ENCODE measurements around the gene CDKL5. TPM values are rescaled to one million over a fixed set of nuclear protein-coding genes. Genes with fewer than 3 reads are reported as not detected.

CDKL5 gene
- total and polyA plus RNA-seq, 4 donors: 10.6 to 27.7 (median 15.3) TPM

DNA sequence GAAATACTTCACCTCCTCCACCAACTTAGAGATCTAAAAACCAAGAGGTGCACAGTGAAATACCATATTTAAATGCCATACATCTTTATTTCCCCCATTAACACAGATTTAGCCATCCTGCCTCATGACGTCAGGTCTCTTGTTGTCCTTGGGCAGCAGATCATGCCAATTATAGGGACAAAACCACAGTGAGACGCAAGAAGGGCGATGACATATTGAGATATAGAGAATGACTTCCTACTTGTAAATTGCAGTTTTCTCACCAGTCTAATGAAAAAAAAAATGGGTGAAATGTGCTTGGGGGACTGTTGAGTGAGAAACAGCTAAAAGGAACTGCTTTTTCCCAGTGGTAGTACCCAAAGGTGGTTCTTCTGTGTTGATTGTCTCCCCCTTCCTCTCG, 222.2 kb downstream of the CDKL5 start:
- Histone ChIP-seq H3K27me3 (ENCODE audit: control insufficient read depth, insufficient read depth, low read length) (no peaks in the 10 kb centered on the region), H3K9me3 (ENCODE audit: control insufficient read depth, insufficient read depth, low read length) (no peaks in the 10 kb centered on the region), H3K4me1 (ENCODE audit: control insufficient read depth, insufficient read depth, low read length) (peaks cover 4% of the 10 kb centered on the region), H3K36me3 (ENCODE audit: control insufficient read depth, insufficient read depth, low read length) (no peaks in the 10 kb centered on the region), H3K4me3 (ENCODE audit: low read depth, low read length) (no peak overlapping the region), H3K27ac (ENCODE audit: low read depth, low read length) (no peak overlapping the region)
- WGBS (ENCODE audit: insufficient coverage): no CpG with 5 or more reads among the region's 4 CpGs
- no peak for DNase-seq (ENCODE audit: low read depth in 4 of 6, low spot score in 6 of 6)

DNA sequence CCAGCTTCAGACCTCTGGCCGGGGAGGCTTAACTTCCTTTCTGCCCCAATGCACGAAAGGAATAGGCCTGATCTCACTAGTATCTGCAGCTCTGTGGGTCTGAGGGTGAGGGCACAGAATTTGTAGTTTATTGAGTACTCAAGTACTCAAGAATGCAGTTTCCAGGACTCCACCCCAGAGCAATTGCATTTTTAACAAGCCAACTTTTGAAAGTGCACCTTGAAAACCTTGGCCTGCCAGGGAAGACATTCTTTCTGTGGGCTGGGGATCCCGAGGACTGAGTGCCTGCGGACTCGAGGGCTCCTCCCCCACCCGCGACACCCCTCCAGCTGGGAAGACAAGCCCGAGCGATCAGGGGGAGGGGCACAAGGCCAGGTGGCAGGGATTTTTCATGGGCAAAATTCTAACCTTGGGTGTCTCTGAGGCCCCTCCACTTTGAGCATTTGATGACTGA, 224.1 kb downstream of the CDKL5 start:
- no peak for DNase-seq (ENCODE audit: low read depth in 4 of 6, low spot score in 6 of 6)
- Histone ChIP-seq H3K4me1 (ENCODE audit: control insufficient read depth, insufficient read depth, low read length) (peaks cover 4% of the 10 kb centered on the region), H3K4me3 (ENCODE audit: low read depth, low read length) (no peak overlapping the region), H3K27me3 (ENCODE audit: control insufficient read depth, insufficient read depth, low read length) (no peaks in the 10 kb centered on the region), H3K9me3 (ENCODE audit: control insufficient read depth, insufficient read depth, low read length) (no peaks in the 10 kb centered on the region), H3K27ac (ENCODE audit: low read depth, low read length) (no peak overlapping the region), H3K36me3 (ENCODE audit: control insufficient read depth, insufficient read depth, low read length) (no peaks in the 10 kb centered on the region)
- WGBS (ENCODE audit: insufficient coverage): 31% methylated on average over 9 of the region's 9 CpGs

DNA sequence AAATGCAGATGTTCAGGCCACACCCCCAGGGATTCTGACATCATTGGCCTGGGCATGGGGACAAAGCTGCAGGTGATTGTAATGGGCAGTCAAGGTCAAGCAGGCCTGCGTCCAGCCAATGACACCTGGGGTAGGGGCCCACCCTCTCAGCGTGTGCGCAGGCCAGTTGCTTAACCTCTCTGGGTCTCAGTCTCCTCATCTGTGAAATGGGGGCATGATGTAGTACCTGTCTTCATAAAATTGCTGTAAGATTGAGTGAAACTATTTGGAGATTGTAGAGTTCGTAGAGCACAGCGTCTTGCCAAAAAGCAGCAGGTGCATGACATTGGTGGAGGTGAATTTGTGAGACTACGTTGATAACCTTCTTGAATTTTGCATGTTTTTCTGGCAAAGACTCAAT, 225.3 kb downstream of the CDKL5 start:
- 81% methylated on average over 2 of the region's 6 CpGs for WGBS (ENCODE audit: insufficient coverage)
- Histone ChIP-seq H3K4me3 (ENCODE audit: low read depth, low read length) (no peak overlapping the region), H3K4me1 (ENCODE audit: control insufficient read depth, insufficient read depth, low read length) (peaks cover 4% of the 10 kb centered on the region), H3K36me3 (ENCODE audit: control insufficient read depth, insufficient read depth, low read length) (no peaks in the 10 kb centered on the region), H3K27ac (ENCODE audit: low read depth, low read length) (no peak overlapping the region), H3K27me3 (ENCODE audit: control insufficient read depth, insufficient read depth, low read length) (no peaks in the 10 kb centered on the region), H3K9me3 (ENCODE audit: control insufficient read depth, insufficient read depth, low read length) (no peaks in the 10 kb centered on the region)
- no peak for DNase-seq (ENCODE audit: low read depth in 4 of 6, low spot score in 6 of 6)

DNA sequence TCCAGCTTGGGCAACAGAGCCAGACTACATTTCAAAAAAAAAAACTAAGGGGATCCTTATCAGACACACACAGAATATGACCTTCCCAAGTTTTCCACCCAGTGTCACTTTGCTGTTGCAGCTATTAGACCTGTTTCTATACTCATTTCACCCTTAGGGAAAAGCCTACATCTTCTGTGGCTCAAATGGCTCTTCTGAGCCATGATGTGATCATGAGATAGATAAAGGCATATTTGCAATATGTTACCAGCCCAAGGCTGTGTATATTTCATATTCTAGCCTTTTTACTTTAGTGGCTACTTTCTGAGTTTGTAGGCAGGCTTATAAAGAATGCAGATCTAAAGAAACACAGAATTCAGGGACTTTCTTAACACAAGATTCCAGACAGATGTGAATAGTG, 227.2 kb downstream of the CDKL5 start:
- H3K27ac ChIP-seq (ENCODE audit: low read depth, low read length): no peak overlapping the region
- no peak overlapping the region for H3K4me3 ChIP-seq (ENCODE audit: low read depth, low read length)
- no peak for DNase-seq (ENCODE audit: low read depth in 4 of 6, low spot score in 6 of 6)
- no peaks in the 10 kb centered on the region for H3K27me3 ChIP-seq (ENCODE audit: control insufficient read depth, insufficient read depth, low read length)
- H3K9me3 ChIP-seq (ENCODE audit: control insufficient read depth, insufficient read depth, low read length): no peaks in the 10 kb centered on the region
- no peaks in the 10 kb centered on the region for H3K36me3 ChIP-seq (ENCODE audit: control insufficient read depth, insufficient read depth, low read length)
- peaks cover 4% of the 10 kb centered on the region for H3K4me1 ChIP-seq (ENCODE audit: control insufficient read depth, insufficient read depth, low read length)

- Histone ChIP-seq H3K4me1 (ENCODE audit: control insufficient read depth, insufficient read depth, low read length) (no peaks in the 10 kb centered on the region), H3K36me3 (ENCODE audit: control insufficient read depth, insufficient read depth, low read length) (no peaks in the 10 kb centered on the region), H3K27ac (ENCODE audit: low read depth, low read length) (no peak overlapping the region), H3K4me3 (ENCODE audit: low read depth, low read length) (no peak overlapping the region), H3K9me3 (ENCODE audit: control insufficient read depth, insufficient read depth, low read length) (no peaks in the 10 kb centered on the region), H3K27me3 (ENCODE audit: control insufficient read depth, insufficient read depth, low read length) (no peaks in the 10 kb centered on the region)
- 42% methylated on average over 4 of the region's 5 CpGs for WGBS (ENCODE audit: insufficient coverage)
- peak in 1 of 6 donors; percentile 22 for DNase-seq (ENCODE audit: low read depth in 4 of 6, low spot score in 6 of 6)
These were observed 229.7 kb downstream of the CDKL5 start for GRCh38 chrX:18654875-18655836.

DNA sequence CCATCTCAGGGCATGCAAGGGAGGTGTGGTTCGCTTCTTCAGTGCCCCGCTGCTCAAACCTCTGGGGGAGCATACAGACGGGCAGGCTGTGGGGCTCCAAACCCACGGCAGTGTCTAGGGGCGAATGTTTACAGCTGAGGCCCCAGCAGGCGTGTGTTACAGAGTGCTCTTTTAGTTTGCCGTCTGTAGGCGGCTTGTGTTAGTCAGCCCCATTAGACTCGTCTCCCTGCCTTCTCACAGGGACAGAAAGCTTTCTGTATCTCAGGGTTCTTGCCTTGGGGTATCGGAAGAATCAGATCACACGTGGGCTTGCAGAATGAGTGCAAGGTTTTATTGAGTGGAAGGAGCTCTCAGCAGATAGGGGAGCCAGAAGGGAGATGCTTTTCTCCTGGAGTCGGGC, 235.9 kb downstream of the CDKL5 start:
- no peak for DNase-seq (ENCODE audit: low read depth in 4 of 6, low spot score in 6 of 6)
- WGBS (ENCODE audit: insufficient coverage): 61% methylated on average over 11 of the region's 12 CpGs
- no peak overlapping the region for H3K4me3 ChIP-seq (ENCODE audit: low read depth, low read length)
- no peaks in the 10 kb centered on the region for H3K27me3 ChIP-seq (ENCODE audit: control insufficient read depth, insufficient read depth, low read length)
- H3K9me3 ChIP-seq (ENCODE audit: control insufficient read depth, insufficient read depth, low read length): no peaks in the 10 kb centered on the region
- peaks cover 4% of the 10 kb centered on the region for H3K4me1 ChIP-seq (ENCODE audit: control insufficient read depth, insufficient read depth, low read length)
- no peaks in the 10 kb centered on the region for H3K36me3 ChIP-seq (ENCODE audit: control insufficient read depth, insufficient read depth, low read length)
- H3K27ac ChIP-seq (ENCODE audit: low read depth, low read length): no peak overlapping the region

DNA sequence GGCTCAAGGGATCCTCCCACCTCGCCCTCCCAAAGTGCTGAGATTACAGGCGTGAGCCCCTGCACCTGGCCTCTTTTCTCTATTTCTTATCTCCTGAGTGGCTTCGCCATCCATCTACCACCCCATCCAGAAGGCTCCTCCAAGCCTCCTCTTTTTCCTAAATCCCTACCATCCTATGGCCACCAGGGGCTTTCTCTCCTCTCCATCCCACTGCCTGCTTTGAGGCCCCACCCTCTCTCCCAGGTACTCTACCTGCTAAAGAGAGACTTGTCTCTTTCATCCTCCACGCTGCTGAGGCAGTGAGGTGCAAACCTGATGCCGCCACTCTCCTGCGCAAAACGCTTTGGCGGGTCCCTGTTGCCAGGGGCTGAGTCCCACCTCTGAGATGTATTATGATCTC, 239.5 kb downstream of the CDKL5 start:
- 57% methylated on average over 3 of the region's 8 CpGs for WGBS (ENCODE audit: insufficient coverage)
- DNase-seq (ENCODE audit: low read depth in 4 of 6, low spot score in 6 of 6): no peak
- Histone ChIP-seq H3K9me3 (ENCODE audit: control insufficient read depth, insufficient read depth, low read length) (no peaks in the 10 kb centered on the region), H3K4me3 (ENCODE audit: low read depth, low read length) (no peak overlapping the region), H3K4me1 (ENCODE audit: control insufficient read depth, insufficient read depth, low read length) (peaks cover 4% of the 10 kb centered on the region), H3K36me3 (ENCODE audit: control insufficient read depth, insufficient read depth, low read length) (no peaks in the 10 kb centered on the region), H3K27ac (ENCODE audit: low read depth, low read length) (no peak overlapping the region), H3K27me3 (ENCODE audit: control insufficient read depth, insufficient read depth, low read length) (no peaks in the 10 kb centered on the region)

GRCh38 chrX:18666614-18667013, 241.2 kb downstream of the CDKL5 start:
- H3K36me3 ChIP-seq (ENCODE audit: control insufficient read depth, insufficient read depth, low read length): no peaks in the 10 kb centered on the region
- no peaks in the 10 kb centered on the region for H3K27me3 ChIP-seq (ENCODE audit: control insufficient read depth, insufficient read depth, low read length)
- H3K4me3 ChIP-seq (ENCODE audit: low read depth, low read length): no peak overlapping the region
- WGBS (ENCODE audit: insufficient coverage): 77% methylated on average over 15 of the region's 15 CpGs
- peaks cover 2% of the 10 kb centered on the region for H3K4me1 ChIP-seq (ENCODE audit: control insufficient read depth, insufficient read depth, low read length)
- no peaks in the 10 kb centered on the region for H3K9me3 ChIP-seq (ENCODE audit: control insufficient read depth, insufficient read depth, low read length)
- no peak for DNase-seq (ENCODE audit: low read depth in 4 of 6, low spot score in 6 of 6)
- H3K27ac ChIP-seq (ENCODE audit: low read depth, low read length): no peak overlapping the region

- DNase-seq (ENCODE audit: low read depth in 4 of 6, low spot score in 6 of 6): peak in 2 of 6 donors; percentile 60 to 82
- Histone ChIP-seq H3K4me3 (ENCODE audit: low read depth, low read length) (no peak overlapping the region), H3K9me3 (ENCODE audit: control insufficient read depth, insufficient read depth, low read length) (no peaks in the 10 kb centered on the region), H3K27me3 (ENCODE audit: control insufficient read depth, insufficient read depth, low read length) (no peaks in the 10 kb centered on the region), H3K36me3 (ENCODE audit: control insufficient read depth, insufficient read depth, low read length) (no peaks in the 10 kb centered on the region), H3K27ac (ENCODE audit: low read depth, low read length) (no peak overlapping the region), H3K4me1 (ENCODE audit: control insufficient read depth, insufficient read depth, low read length) (no peaks in the 10 kb centered on the region)
- 83% methylated on average over 5 of the region's 15 CpGs for WGBS (ENCODE audit: insufficient coverage)
These were observed 242.8 kb downstream of the CDKL5 start for GRCh38 chrX:18668071-18668835.
